Stimulated activated CD4-positive, alpha-beta T cell treated with anti-CD3 and anti-CD28 coated beads, Interleukin-1b, Interleukin-23, amount 100 ng/mL, for 48 hours (primary cell): ENCODE measurements around the gene ARL13A.
"Not testable (repeated sequence)": the region's sequence is repeated elsewhere in the genome, so short reads cannot be mapped to it uniquely, and the experiment has no call there.

Source experiments
- DNase-seq: peaks from one replicate; pipeline ENCODE4 v3.0.0-alpha.2; 2020

The ARL13A gene

DNA sequence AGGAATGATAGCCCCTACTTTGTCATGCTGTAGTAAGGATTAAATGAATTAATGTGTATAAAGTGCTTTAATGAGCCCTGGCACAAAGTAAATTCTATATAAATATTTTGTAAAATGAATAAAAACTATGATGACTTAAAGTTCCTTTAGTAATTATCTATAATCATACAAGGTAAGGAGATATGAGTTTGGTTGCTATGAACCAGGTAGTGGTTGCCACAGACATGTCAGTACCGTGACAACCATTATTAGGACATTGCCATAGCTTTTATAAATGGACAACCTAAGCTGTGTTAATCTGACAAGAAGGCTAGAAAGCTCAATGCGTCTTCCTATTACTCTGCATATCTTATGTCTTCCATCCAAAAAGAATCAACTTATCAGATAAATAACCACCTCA is at the start of gene ARL13A:
Gene ARL13A (plus strand): TSS at position 301 of the 400 bp plus-strand sequence. CDS start 3,982 bp downstream, outside the sequence.
- DNase-seq = no peak

GRCh38 chrX:100924375-100924774 is 45.1 kb upstream of the ARL13A start:
- no peak for DNase-seq

- no peak for DNase-seq
These were observed 43.1 kb upstream of the ARL13A start for GRCh38 chrX:100926453-100926852.

- DNase-seq = peak; percentile 59
These were observed 40.6 kb upstream of the ARL13A start, which contains the start of gene XKRX for GRCh38 chrX:100928660-100929613. TSS of gene XKRX (minus strand) at chrX:100928917. CDS start at chrX:100928304, 613 bp downstream.

DNA sequence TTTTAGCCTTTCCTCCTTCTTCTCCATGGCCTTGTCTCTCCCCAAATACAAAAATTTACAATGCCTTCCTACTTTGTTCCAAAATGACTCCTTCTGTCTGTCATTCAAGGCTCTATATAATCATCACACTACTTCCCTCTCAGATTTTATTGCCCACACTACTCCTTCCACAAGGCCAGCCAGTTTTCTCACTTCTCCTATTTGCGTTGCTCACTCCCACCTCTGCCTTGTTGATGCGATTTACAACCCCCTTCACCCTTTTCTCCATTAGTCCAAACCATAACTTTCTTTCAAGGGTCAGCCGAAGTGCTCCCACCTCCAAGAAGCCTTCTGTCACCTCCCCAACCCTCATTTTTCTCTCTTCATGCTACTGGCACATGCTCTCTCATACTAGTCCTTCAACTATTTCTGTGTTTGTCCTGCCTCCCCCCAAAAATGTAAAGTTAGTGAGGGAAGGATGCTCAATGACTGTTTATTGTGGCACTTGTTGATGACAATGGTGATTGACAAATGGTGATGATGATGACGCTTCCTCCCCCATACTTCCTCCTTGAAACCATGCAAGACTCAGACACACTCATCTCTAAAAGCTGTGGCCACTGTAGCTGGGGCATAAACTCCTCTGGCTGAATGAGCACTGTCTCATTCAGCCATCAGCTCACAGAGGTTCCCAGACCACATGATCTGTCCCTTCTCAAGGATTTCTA is 38.1 kb upstream of the ARL13A start:
- DNase-seq = peak; percentile 36

- no peak for DNase-seq
These were observed 37.6 kb upstream of the ARL13A start for GRCh38 chrX:100931925-100932285.

- DNase-seq = no peak
These were observed 33.7 kb upstream of the ARL13A start for GRCh38 chrX:100935767-100936166.

- DNase-seq = no peak
These were observed 30.2 kb upstream of the ARL13A start for GRCh38 chrX:100939333-100939732.

DNA sequence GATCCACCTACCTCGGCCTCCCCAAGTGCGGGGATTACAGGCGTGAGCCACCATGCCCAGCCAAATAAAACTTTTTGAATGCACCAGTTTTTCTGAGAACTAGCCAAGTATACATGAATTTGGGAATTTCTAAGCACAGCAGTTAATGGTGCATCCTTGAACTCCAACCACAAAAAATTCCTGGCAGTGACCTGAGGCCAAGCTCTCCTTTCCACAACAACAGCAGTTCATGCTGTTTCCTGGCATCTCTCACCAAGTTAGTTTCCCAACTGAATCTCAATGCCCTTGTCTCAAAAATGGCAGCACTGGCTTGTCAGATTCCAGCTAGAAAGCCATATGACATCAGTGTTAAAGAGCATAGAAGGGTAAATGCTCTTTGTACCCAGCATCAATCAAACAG is 24.9 kb upstream of the ARL13A start:
- no peak for DNase-seq

DNA sequence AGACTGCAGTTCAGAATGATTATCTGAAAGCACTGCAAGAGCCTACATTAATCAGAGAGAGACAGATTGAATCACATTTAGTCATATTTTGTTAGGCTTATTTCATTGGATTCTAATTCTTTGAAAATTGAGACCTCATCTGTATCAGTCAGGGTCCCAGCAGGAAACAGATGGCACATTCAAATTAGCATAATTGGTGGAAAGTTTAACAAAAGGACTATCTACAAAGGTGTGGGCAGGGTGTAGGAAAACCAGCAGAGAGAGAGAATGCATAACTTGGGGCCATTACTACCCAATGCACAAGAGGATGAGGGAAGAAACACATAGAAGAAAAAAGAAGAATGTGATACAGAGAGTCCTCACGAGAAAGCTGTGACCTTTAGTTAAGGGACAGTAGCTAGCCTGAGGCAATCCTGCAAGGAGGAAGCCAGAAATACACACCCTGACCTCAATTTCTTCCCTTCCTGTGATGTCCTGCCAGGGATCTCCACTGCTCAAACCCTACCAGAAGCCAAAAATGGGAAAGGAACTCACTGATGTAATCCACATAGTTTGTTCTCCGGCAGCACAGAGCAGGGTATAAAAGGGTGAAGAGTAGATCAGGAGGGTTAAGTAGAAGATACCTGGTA is 23.1 kb upstream of the ARL13A start:
- no peak for DNase-seq

GRCh38 chrX:100948557-100948956 is 21.0 kb upstream of the ARL13A start:
- no peak for DNase-seq

GRCh38 chrX:100962811-100963210 is 6.7 kb upstream of the ARL13A start:
- no peak for DNase-seq

DNA sequence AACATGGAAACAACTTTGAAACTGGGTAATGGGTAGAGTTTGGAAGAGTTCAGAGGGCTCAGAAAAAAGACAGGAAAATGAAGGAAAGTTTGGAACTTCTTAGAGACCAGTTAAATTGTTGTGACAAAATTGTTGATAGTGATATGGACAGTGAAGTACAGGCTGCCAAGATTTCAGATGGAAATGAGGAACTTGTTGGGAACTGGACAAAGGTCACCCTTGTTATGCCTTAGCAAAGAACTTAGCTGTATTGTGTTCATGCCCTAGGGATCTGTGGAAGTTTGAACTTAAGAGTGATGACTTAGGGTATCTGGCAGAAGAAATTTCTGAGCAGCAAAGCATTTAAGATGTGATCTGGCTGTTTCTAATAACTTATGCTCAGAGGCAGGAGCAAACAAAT is 5.1 kb upstream of the ARL13A start:
- no peak for DNase-seq

- no peak for DNase-seq
These were observed 428 bp downstream of the ARL13A start for GRCh38 chrX:100969936-100970335.

- no peak for DNase-seq
These were observed 3.9 kb downstream of the ARL13A start for GRCh38 chrX:100973411-100973810.

DNA sequence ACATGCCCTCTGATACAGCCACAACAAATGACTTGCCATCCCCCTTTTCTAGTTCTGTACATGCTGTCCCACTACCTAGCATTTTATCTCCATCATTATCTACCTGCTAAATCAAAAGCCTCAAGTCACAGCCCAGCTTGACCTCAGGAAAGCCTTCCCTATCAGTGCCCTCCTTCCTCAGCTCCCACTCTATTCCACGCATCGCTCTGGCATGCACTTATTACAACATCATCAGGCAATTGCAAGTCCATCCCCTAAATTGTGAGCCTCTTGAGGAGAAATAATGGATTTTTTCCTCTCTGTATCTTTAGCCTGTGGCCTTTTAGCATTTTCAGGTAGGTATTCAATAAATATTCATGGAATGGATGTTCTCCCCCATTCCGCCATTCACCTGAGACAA is 5.7 kb downstream of the ARL13A start:
- DNase-seq = no peak

DNA sequence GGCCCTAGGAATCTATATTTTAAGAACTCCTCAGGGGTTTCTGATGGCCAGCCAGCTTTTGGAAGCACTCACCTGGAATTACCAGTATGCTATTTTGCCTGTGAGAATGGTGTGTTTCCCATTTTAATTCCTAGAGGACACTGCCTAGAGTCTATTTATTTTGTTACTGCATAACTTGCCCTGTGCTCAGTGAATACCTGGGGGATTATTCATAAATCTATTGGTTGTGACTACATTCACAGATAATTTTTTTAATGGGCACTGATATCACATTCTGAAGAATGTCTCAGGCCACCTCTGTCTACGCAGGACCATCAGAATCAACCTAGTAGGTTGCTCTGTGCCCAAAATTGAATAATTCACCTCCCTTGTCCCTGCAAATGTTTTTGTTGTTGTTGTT is 6.7 kb downstream of the ARL13A start:
- DNase-seq = no peak

- DNase-seq = no peak
These were observed 10.5 kb downstream of the ARL13A start for GRCh38 chrX:100979881-100980607.

- no peak for DNase-seq
These were observed 11.3 kb downstream of the ARL13A start for GRCh38 chrX:100980608-100981497.

GRCh38 chrX:100981498-100981845 is 12.0 kb downstream of the ARL13A start:
- not testable (repeated sequence) for DNase-seq

DNA sequence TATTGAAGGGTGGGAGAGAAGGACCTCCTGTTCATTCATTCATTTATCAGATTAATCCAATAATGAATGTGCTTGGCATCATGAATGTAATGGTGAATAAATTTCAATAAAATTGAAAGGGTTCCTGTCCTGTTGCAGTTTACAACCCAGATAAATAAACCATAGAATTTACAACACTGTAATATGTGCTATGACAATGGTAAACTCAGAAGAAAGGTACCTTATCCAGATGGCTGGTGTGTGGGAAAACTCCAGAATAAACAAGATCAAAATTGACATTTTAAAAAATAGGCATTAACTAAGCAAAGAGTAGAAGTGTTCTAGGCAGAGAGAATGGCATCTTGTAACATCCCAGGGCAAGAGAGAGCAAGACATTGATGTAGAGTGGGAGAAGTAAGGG is 15.3 kb downstream of the ARL13A start:
- DNase-seq = no peak

DNA sequence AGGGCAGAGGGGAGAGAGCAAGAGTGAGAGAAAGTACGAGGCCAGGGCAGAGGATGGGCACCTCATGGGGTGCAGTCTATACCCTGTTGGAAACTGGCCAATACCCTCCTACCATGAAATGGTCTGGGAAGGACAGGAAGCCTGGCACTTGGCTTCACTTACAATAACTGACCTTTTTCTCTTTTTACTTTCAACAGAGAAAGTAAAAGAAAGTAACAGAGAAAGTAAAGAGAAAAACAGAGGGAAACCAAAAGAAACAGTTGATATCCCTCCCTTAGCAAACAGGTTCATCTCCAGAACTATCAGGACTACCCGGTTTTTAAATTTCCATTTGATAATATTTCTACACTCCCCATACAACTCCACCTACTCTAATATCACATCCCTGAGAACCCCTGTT is 20.6 kb downstream of the ARL13A start:
- DNase-seq = no peak
